B cell (primary cell): Measurements from ENCODE around the gene CAMSAP2. TPM values are rescaled to one million over a fixed set of nuclear protein-coding genes. Genes with fewer than 3 reads are reported as not detected.

Experiments used
- ATAC-seq: fragments of 200-7000 bp; cut with Tn5 transposase; one replicate; pipeline ENCODE4 v1.10.0; 2021; ENCODE audit warnings: low read depth, mild to moderate bottlenecking, moderate number of reproducible peaks, moderate library complexity
- CTCF ChIA-PET: fragments of 350-600 bp; sonication (Branson Sonifier 250); formaldehyde crosslinking; loops from one replicate; lab custom pipeline; 2021; ENCODE audit warnings: antibody characterized with exemption, inconsistent platforms; lab: Charles Lee
- POLR2A ChIA-PET: fragments of 350-600 bp; sonication (Branson Sonifier 250); formaldehyde crosslinking; loops from one replicate; lab custom pipeline; 2021; ENCODE audit warnings: antibody characterized with exemption; lab: Charles Lee
- DNase-seq: peaks from one replicate; pipeline ENCODE4 v3.0.0; 2013
- H2AFZ ChIP-seq: 2 replicates; pipeline ENCODE4 v1.6.1; 2012; ENCODE audit warnings: mild to moderate bottlenecking, low read depth, low read length; ENCODE audit not compliant: insufficient read depth, poor library complexity, severe bottlenecking
- H3K27ac ChIP-seq, 2 donors: 1 replicate in 1 of 2; 2 replicates in 1 of 2; pipeline ENCODE4 v1.5.1; 2012 to 2013; ENCODE audit warnings: low read length in 2 of 2, mild to moderate bottlenecking in 2 of 2, moderate library complexity in 1 of 2
- H3K27me3 ChIP-seq, 4 experiments: fragments of 200-600 bp in 1 of 4; sonication (generic) in 1 of 4; replicated peaks in 1 of 4; 1 replicate in 2 of 4; 2 replicates in 2 of 4; pipeline versions ENCODE4 v1.6.1 to v1.7.0; 2013 to 2016; ENCODE audit warnings: low read length in 3 of 4, mild to moderate bottlenecking in 2 of 4, mixed read lengths in 1 of 4, moderate library complexity in 1 of 4; ENCODE audit not compliant: insufficient read depth in 4 of 4, control insufficient read depth in 3 of 4; ENCODE audit errors: control extremely low read depth in 1 of 4
- H3K36me3 ChIP-seq, 2 experiments: replicated peaks in 1 of 2; 1 replicate in 1 of 2; 2 replicates in 1 of 2; pipeline versions ENCODE4 v1.6.1 to v1.7.1; 2013; ENCODE audit warnings: low read length in 1 of 2; ENCODE audit not compliant: insufficient read depth in 2 of 2, control insufficient read depth in 1 of 2; ENCODE audit errors: control extremely low read depth in 1 of 2, extremely low read depth in 1 of 2
- H3K4me1 ChIP-seq, 2 donors: fragments of 200-600 bp in 1 of 2; sonication (generic) in 1 of 2; 1 replicate in 1 of 2; 2 replicates in 1 of 2; pipeline versions ENCODE4 v1.5.1 to v1.6.1; 2013 to 2017; ENCODE audit warnings: low read length in 2 of 2; ENCODE audit not compliant: control insufficient read depth in 2 of 2, insufficient read depth in 2 of 2
- H3K4me2 ChIP-seq: replicated peaks from 2 replicates; pipeline ENCODE3; 2012; ENCODE audit warnings: mild to moderate bottlenecking, low read depth, low read length; ENCODE audit not compliant: poor library complexity, severe bottlenecking
- H3K4me3 ChIP-seq, 5 experiments: fragments of 200-600 bp in 1 of 5; sonication (generic) in 1 of 5; 1 replicate in 3 of 5; 2 replicates in 2 of 5; pipeline versions ENCODE4 v1.5.1 to v1.7.0; 2011 to 2016; ENCODE audit warnings: low read length in 4 of 5, mild to moderate bottlenecking in 4 of 5, low read depth in 2 of 5, control low read depth in 1 of 5, moderate library complexity in 1 of 5; ENCODE audit not compliant: insufficient read depth in 1 of 5; ENCODE audit errors: control extremely low read depth in 1 of 5, extremely low read depth in 1 of 5
- H3K79me2 ChIP-seq: fragments of 200-600 bp; sonication (generic); one replicate; pipeline ENCODE4 v1.6.0; 2016; ENCODE audit warnings: low read length; ENCODE audit not compliant: control insufficient read depth, insufficient read depth
- H3K9ac ChIP-seq: fragments of 200-600 bp; sonication (generic); 2 replicates; pipeline ENCODE4 v1.6.1; 2017; ENCODE audit warnings: mild to moderate bottlenecking, low read length, moderate library complexity
- H3K9me3 ChIP-seq, 3 donors: one replicate each; pipeline versions ENCODE4 v1.6.1 to v1.7.1; 2013; ENCODE audit warnings: low read length in 2 of 3; ENCODE audit not compliant: control insufficient read depth in 2 of 3, insufficient read depth in 1 of 3; ENCODE audit errors: control extremely low read depth in 1 of 3
- H4K20me1 ChIP-seq: 2 replicates; pipeline ENCODE4 v1.6.0; 2012; ENCODE audit warnings: mild to moderate bottlenecking, low read length; ENCODE audit not compliant: insufficient read depth, control insufficient read depth, poor library complexity, severe bottlenecking
- H3K27ac Mint-ChIP-seq: one replicate; pipeline ENCODE4 v1.8.0; 2021; ENCODE audit warnings: mixed read lengths
- H3K27me3 Mint-ChIP-seq: one replicate; pipeline ENCODE4 v1.8.0; 2021; ENCODE audit warnings: mixed read lengths
- H3K4me1 Mint-ChIP-seq: one replicate; pipeline ENCODE4 v1.8.0; 2021; ENCODE audit warnings: mixed read lengths
- H3K4me3 Mint-ChIP-seq: one replicate; pipeline ENCODE4 v1.8.0; 2021; ENCODE audit warnings: mixed read lengths
- H3K9me3 Mint-ChIP-seq: one replicate; pipeline ENCODE4 v1.8.0; 2022; ENCODE audit warnings: mixed read lengths; ENCODE audit not compliant: insufficient read depth
- CTCF ChIP-seq: fragments of 200-600 bp; IDR thresholded peaks from one replicate; pipeline ENCODE4 v1.8.0; 2022; ENCODE audit warnings: antibody characterized with exemption, mild to moderate bottlenecking
- EZH2 ChIP-seq: IDR thresholded peaks from 2 replicates; pipeline ENCODE4 v1.6.1; 2012; ENCODE audit warnings: borderline replicate concordance, low read depth, mild to moderate bottlenecking, moderate library complexity, low read length; ENCODE audit not compliant: insufficient read depth, poor library complexity, severe bottlenecking
- WGBS: methylation state at CpG from one replicate; pipeline ENCODE4 v1.1.5; 2013; ENCODE audit warnings: missing lambda C conversion rate; ENCODE audit not compliant: insufficient coverage; 5-methylcytosine and 5-hydroxymethylcytosine counted together
- intact Hi-C: fragments of 100-400 bp; cut with micrococcal nuclease; formaldehyde crosslinking; loops from one replicate; pipeline ENCODE4 v1.10.0; 2022
- polyA plus RNA-seq: library from polyadenylated mRNA; depleted of rRNA; stranded (reverse); fragments of >200 nt; gene quantifications from 2 replicates; pipeline ENCODE4 v1.2.3, GENCODE V29; 2012
- total RNA-seq, 2 donors: library from RNA; stranded (reverse); fragments of 120-200 nt in 1 of 2; gene quantifications; 1 replicate in 1 of 2; 2 replicates in 1 of 2; pipeline versions ENCODE4 v1.2.3 to v1.2.4, GENCODE V29; 2013 to 2022

CAMSAP2 gene
- total and polyA plus RNA-seq, 2 donors (not counting 1 experiment from before 2014, with no cell fraction given): 0.10 to 2.1 TPM

GRCh38 chr1:200909071-200909470 lies 170.4 kb downstream of the CAMSAP2 start:
- no peak overlapping the region for H3K27ac ChIP-seq
- H2AFZ ChIP-seq: no peak overlapping the region
- ATAC-seq (no peak), DNase-seq (no peak)
- H4K20me1 ChIP-seq: no peaks in the 10 kb centered on the region
- H3K9ac ChIP-seq: no peak overlapping the region
- no peaks in the 10 kb centered on the region for H3K27me3 ChIP-seq
- H3K4me2 ChIP-seq: no peak overlapping the region
- ChIA-PET POLR2A (no interaction called here), CTCF (no interaction called here)
- H3K4me3 ChIP-seq: no peak overlapping the region
- Mint-ChIP-seq H3K4me1 (no peaks in the 10 kb centered on the region), H3K9me3 (no peaks in the 10 kb centered on the region), H3K27ac (no peak overlapping the region), H3K27me3 (no peaks in the 10 kb centered on the region), H3K4me3 (no peak overlapping the region)
- no peaks in the 10 kb centered on the region for H3K9me3 ChIP-seq
- TF ChIP-seq CTCF: no peak
- TF ChIP-seq EZH2: no peak
- H3K4me1 ChIP-seq: no peaks in the 10 kb centered on the region
- 89% methylated on average over 5 of the region's 5 CpGs for WGBS
- no peaks in the 10 kb centered on the region for H3K36me3 ChIP-seq
- intact Hi-C loops: no loop called here
- no peaks in the 10 kb centered on the region for H3K79me2 ChIP-seq

GRCh38 chr1:200909757-200910239 lies 171.1 kb downstream of the CAMSAP2 start:
- H3K4me1 Mint-ChIP-seq: no peaks in the 10 kb centered on the region
- Histone ChIP-seq H3K27ac (no peak overlapping the region), H3K9ac (no peak overlapping the region), H3K4me2 (no peak overlapping the region), H3K4me1 (no peaks in the 10 kb centered on the region), H3K4me3 (no peak overlapping the region), H3K36me3 (no peaks in the 10 kb centered on the region), H4K20me1 (no peaks in the 10 kb centered on the region), H3K79me2 (no peaks in the 10 kb centered on the region), H3K9me3 (no peaks in the 10 kb centered on the region), H3K27me3 (no peaks in the 10 kb centered on the region), H2AFZ (no peak overlapping the region)
- ChIA-PET POLR2A (no interaction called here), CTCF (no interaction called here)
- DNase-seq (no peak), ATAC-seq (no peak)
- H3K27ac Mint-ChIP-seq: no peak overlapping the region
- WGBS: no CpG with 5 or more reads among the region's 4 CpGs
- TF ChIP-seq CTCF (no peak), EZH2 (no peak)
- H3K9me3 Mint-ChIP-seq: no peaks in the 10 kb centered on the region
- intact Hi-C loops: no loop called here
- H3K27me3 Mint-ChIP-seq: no peaks in the 10 kb centered on the region
- H3K4me3 Mint-ChIP-seq: no peak overlapping the region

Other genes starting within 250 kb of the CAMSAP2 start
- gene KIF14, start 118.1 kb upstream of the CAMSAP2 start, total RNA-seq: 0.05 and 0.15 TPM in 2 replicates
- 0.01 and 0.06 TPM in 2 replicates for gene KIF14, start 118.1 kb upstream of the CAMSAP2 start, polyA plus RNA-seq
- gene DDX59, start 69.0 kb upstream of the CAMSAP2 start, total RNA-seq: 41.9 and 43.6 TPM in 2 replicates
- gene DDX59, start 69.0 kb upstream of the CAMSAP2 start, polyA plus RNA-seq: 20.2 and 24.6 TPM in 2 replicates
- gene GPR25, start 134.1 kb downstream of the CAMSAP2 start, total RNA-seq: 1.8 and 3.1 TPM in 2 replicates
- 1.1 and 3.1 TPM in 2 replicates for gene GPR25, start 134.1 kb downstream of the CAMSAP2 start, polyA plus RNA-seq
- 0.34 TPM in 1 of 2 replicates, not detected in the other for gene INAVA, start 156.0 kb downstream of the CAMSAP2 start, total RNA-seq
- gene INAVA, start 156.0 kb downstream of the CAMSAP2 start, polyA plus RNA-seq: 0.06 and 0.07 TPM in 2 replicates